Stomach (tissue), 4 donors: Measurements from ENCODE around the gene CELA3A.

Experiments used
- CTCF ChIP-seq, 7 experiments: fragments of 450-650 bp in 4 of 7; fragments of 200-600 bp in 3 of 7; sonication (generic) in 3 of 7; IDR thresholded peaks; one replicate each; pipeline ENCODE4 v1.5.1; 2016 to 2019; ENCODE audit warnings: antibody characterized with exemption in 7 of 7, control low read depth in 2 of 7, mild to moderate bottlenecking in 1 of 7
- EP300 ChIP-seq: sonication (generic); formaldehyde crosslinking; IDR thresholded peaks from one replicate; pipeline ENCODE4 v1.6.1; 2017; ENCODE audit warnings: antibody characterized with exemption
- POLR2A ChIP-seq, 4 donors: fragments of 450-650 bp; IDR thresholded peaks; one replicate each; pipeline ENCODE4 v1.6.1; 2016; ENCODE audit warnings: antibody characterized with exemption in 4 of 4, control low read depth in 2 of 4, mild to moderate bottlenecking in 1 of 4, moderate library complexity in 1 of 4
- POLR2AphosphoS5 ChIP-seq, 3 donors: sonication (generic); formaldehyde crosslinking; IDR thresholded peaks; one replicate each; pipeline ENCODE4 v1.6.1; 2016; ENCODE audit warnings: antibody characterized with exemption in 3 of 3

- TF ChIP-seq CTCF (IDR thresholded peaks at IDR 0.05) (no peak), POLR2A (IDR thresholded peaks at IDR 0.05) (no peak), POLR2AphosphoS5 (IDR thresholded peaks at IDR 0.05) (peak in 2 of 3 donors; percentile 44 to 83), EP300 (no peak)
Measured at GRCh38 chr1:21956720-21957552, 44.5 kb upstream of the CELA3A start.
